GM20000 (cell line): ENCODE measurements around the gene RTCA.

ENCODE experiments used
- DNase-seq: peaks from one replicate; pipeline ENCODE4 v3.0.0; 2012; ENCODE audit warnings: low spot score
- TF ChIP-seq, protein P1 (sequence below): IDR thresholded peaks from 2 replicates; pipeline ENCODE4 v1.5.1; 2012; ENCODE audit warnings: mild to moderate bottlenecking, control low read depth; ENCODE audit errors: extremely low read depth, missing control alignments

RTCA gene

GRCh38 chr1:100299521-100300222 is 33.7 kb downstream of the RTCA start:
- DNase-seq = no peak
- TF ChIP-seq, protein P1, sequence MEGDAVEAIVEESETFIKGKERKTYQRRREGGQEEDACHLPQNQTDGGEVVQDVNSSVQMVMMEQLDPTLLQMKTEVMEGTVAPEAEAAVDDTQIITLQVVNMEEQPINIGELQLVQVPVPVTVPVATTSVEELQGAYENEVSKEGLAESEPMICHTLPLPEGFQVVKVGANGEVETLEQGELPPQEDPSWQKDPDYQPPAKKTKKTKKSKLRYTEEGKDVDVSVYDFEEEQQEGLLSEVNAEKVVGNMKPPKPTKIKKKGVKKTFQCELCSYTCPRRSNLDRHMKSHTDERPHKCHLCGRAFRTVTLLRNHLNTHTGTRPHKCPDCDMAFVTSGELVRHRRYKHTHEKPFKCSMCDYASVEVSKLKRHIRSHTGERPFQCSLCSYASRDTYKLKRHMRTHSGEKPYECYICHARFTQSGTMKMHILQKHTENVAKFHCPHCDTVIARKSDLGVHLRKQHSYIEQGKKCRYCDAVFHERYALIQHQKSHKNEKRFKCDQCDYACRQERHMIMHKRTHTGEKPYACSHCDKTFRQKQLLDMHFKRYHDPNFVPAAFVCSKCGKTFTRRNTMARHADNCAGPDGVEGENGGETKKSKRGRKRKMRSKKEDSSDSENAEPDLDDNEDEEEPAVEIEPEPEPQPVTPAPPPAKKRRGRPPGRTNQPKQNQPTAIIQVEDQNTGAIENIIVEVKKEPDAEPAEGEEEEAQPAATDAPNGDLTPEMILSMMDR = no peak

DNA sequence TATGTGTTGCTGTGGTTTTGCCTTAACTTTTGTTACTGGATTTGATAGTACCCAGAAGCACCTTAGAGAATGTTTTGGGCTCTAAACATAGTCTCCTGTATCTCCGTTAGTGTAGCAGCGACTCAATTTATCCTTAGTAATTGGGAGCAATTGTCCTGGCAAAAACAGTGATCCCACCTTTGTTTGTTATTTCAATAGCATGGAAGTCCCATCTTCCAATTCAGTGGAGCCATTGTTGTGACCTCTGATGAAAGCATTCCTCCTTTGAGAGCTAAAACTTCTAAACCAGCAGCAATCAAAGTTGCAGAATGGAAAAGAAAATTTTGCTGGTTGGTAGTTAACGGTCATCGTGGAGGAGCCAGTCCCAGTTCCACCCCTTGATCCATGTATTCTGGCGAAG is 34.7 kb downstream of the RTCA start:
- TF ChIP-seq, protein P1 = no peak
- no peak for DNase-seq

GRCh38 chr1:100302739-100303138 is 36.7 kb downstream of the RTCA start:
- DNase-seq = no peak
- TF ChIP-seq, protein P1 = no peak

DNA sequence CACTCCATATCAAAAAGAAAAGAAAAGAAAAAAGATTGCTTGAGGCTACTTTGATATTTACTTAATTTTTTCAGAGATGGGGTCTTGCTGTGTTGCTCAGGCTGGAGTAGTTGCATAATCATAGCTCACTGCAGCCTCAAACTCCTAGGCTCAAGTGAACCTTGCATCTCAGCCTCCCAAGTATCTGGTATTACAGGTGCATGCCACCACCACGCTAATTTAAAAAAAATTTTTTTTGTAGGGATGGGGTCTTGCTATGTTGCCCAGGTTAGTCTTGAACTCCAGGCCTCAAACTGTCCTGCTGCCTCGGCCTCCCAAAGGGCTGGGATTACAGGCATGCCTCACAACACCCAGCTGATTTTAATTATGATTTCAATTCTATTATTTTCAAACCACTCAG is 38.2 kb downstream of the RTCA start:
- TF ChIP-seq, protein P1 = no peak
- no peak for DNase-seq

- DNase-seq = no peak
Observed at GRCh38 chr1:100304921-100305320, 38.9 kb downstream of the RTCA start.

DNA sequence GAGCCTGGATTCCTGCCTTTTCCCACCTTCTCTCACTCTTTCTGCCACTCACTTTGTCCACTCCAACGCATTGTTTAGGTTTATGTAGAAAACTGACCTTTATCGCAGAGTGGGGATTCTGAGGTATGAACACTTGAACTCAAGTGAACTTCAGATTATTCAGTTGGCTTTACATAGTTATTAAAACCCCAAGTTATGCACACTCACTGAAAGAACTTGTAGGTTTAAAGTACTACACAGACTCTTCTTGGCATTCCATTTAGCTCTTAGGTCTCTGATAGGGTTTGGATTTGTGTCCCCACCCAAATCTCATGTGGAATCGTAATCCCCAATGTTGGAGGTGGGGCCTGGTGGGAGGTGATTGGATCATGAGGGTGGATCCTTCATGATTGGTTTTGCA is 39.9 kb downstream of the RTCA start:
- no peak for DNase-seq
- TF ChIP-seq, protein P1 = no peak

More at GRCh38 chr1:100304921-100305320, 38.9 kb downstream of the RTCA start:
- TF ChIP-seq, protein P1 = no peak

DNA sequence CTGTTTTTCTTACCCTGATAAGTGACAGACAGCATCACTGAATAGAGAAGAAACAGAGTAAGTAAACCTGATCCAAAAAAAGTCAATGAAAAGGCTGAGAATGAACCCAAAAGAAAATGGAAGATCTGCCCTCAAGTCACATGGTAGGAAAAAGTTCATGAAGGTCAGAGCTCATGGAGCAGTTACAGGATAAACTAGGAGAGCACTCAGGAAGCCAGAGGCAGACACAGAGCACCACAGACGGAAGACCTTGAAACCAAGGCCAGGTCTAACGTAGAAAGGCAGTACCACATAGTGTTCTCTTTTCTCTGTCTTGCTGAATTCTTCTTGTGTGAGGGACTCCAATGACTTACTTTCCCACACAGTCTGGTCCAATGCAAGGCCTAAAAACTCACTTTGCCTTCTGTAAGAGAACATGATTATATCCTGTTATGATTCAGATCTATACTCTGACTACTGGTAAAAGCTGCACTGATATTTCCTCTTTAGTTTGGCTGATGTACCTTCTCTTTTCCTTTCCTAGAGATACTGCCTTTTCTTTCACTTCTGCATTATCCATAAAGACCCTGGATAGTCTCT is 40.8 kb downstream of the RTCA start:
- TF ChIP-seq, protein P1 = no peak
- DNase-seq = no peak
